Ovary (tissue), 9 donors: ENCODE measurements around the gene TRIM44. TPM values are rescaled to one million over a fixed set of nuclear protein-coding genes. Genes with fewer than 3 reads are reported as not detected.

Experiments used
- DNase-seq, 5 donors: peaks; one replicate each; pipeline ENCODE4 v3.0.0-alpha.2; 2019 to 2020
- H3K27ac ChIP-seq, 2 donors: fragments of 200-600 bp; one replicate each; pipeline versions ENCODE4 v1.5.1 to v1.8.0; 2019 to 2022
- H3K27me3 ChIP-seq: fragments of 200-600 bp; one replicate; pipeline ENCODE4 v1.8.0; 2022
- H3K36me3 ChIP-seq: fragments of 200-600 bp; sonication (generic); one replicate; pipeline ENCODE4 v1.5.1; 2019
- H3K4me1 ChIP-seq: one replicate; pipeline ENCODE4 v1.8.1; 2013; ENCODE audit warnings: mild to moderate bottlenecking, moderate library complexity; ENCODE audit not compliant: insufficient read depth
- H3K4me3 ChIP-seq: fragments of 200-600 bp; sonication (generic); one replicate; pipeline ENCODE4 v1.5.1; 2017
- H3K9me3 ChIP-seq, 2 donors: fragments of 200-600 bp in 1 of 2; sonication (generic) in 1 of 2; one replicate each; pipeline versions ENCODE4 v1.5.1 to v1.8.1; 2013 to 2019; ENCODE audit warnings: mild to moderate bottlenecking in 1 of 2, moderate library complexity in 1 of 2
- CTCF ChIP-seq, 3 donors: fragments of 450-650 bp in 2 of 3; fragments of 200-600 bp in 1 of 3; IDR thresholded peaks; one replicate each; pipeline versions ENCODE4 v1.5.1 to v1.8.0; 2016 to 2022; ENCODE audit warnings: antibody characterized with exemption in 3 of 3, mild to moderate bottlenecking in 1 of 3
- EP300 ChIP-seq: sonication (generic); formaldehyde crosslinking; IDR thresholded peaks from one replicate; pipeline ENCODE4 v1.6.1; 2017; ENCODE audit warnings: antibody characterized with exemption
- POLR2A ChIP-seq: fragments of 450-650 bp; IDR thresholded peaks from one replicate; pipeline ENCODE4 v1.6.1; 2017; ENCODE audit warnings: antibody characterized with exemption, mild to moderate bottlenecking, moderate library complexity
- WGBS, 3 donors: extraction: QIAGEN DNeasy Blood & Tissue Kit in 1 of 3; methylation state at CpG; one replicate each; pipeline versions ENCODE4 v1.1.5 to v1.1.7; 2013 to 2017; 5-methylcytosine and 5-hydroxymethylcytosine counted together
- intact Hi-C, 4 donors: fragments of 100-400 bp; cut with DNase I; formaldehyde crosslinking; loops; one replicate each; pipeline versions ENCODE4 v1.11.0 to v1.15.1; 2022 to 2023
- polyA plus RNA-seq, 2 donors: library from polyadenylated mRNA; stranded (reverse); fragments of 200-250 nt in 1 of 2; fragments of 350-450 nt in 1 of 2; fragmentation: Illumina TruSeq in 1 of 2; extraction: RNeasy Lipid Tissue Mini Kit (QIAGEN cat#74804) in 1 of 2; gene quantifications; one replicate each; pipeline ENCODE4 v1.2.3, GENCODE V29; 2013 to 2014
- total RNA-seq, 7 donors: library from RNA; depleted of rRNA in 2 of 7; stranded (reverse); fragments of >200 nt in 2 of 7; fragmentation: NEBNext Ultra II Directional in 3 of 7; extraction: Animal tissue kit (Norgen Biotek cat#: 25700) in 3 of 7; gene quantifications; one replicate each; pipeline versions ENCODE4 v1.1.0 to v1.2.4, GENCODE V29; 2016 to 2023
- donor health status: DM: no; HTN: no; CAD: no; lungs with moderate emphysema.
- donor health status: DM: no; HTN: no; CAD: no.
- donor health status: Bipolar disorder and iron deficiency.
- donor health status: DM: yes; HTN: yes; CAD: no.
- donor health status: DM: no; HTN: no; CAD: no.
- donor health status: DM: yes; HTN: yes; CAD: no.

Gene TRIM44
- total and polyA plus RNA-seq, 9 donors = 9.9 to 54.6 (median 45.7) TPM

GRCh38 chr11:35676611-35676965 lies 14.0 kb downstream of the TRIM44 start:
- no peak for DNase-seq
- Histone ChIP-seq H3K4me3 (no peak overlapping the region), H3K27me3 (no peaks in the 10 kb centered on the region), H3K27ac (no peak overlapping the region), H3K9me3 (no peaks in the 10 kb centered on the region), H3K4me1 (peaks cover 5% of the 10 kb centered on the region), H3K36me3 (no peaks in the 10 kb centered on the region)
- intact Hi-C loops = no loop called here
- WGBS, 3 donors = 12 to 45% (median 18%) methylated on average over 1 of the region's 1 CpG
- TF ChIP-seq EP300 = no peak
- no peak for TF ChIP-seq POLR2A
- no peak for TF ChIP-seq CTCF (IDR thresholded peaks at IDR 0.05)

GRCh38 chr11:35677904-35678303 lies 15.3 kb downstream of the TRIM44 start:
- H3K9me3 ChIP-seq = no peaks in the 10 kb centered on the region
- H3K4me3 ChIP-seq = no peak overlapping the region
- 91 to 97% (median 96%) methylated on average over 1 of the region's 1 CpG for WGBS, 3 donors
- no peak for DNase-seq
- intact Hi-C loops = no loop called here
- H3K27ac ChIP-seq = no peak overlapping the region
- H3K4me1 ChIP-seq = peaks cover 7% of the 10 kb centered on the region
- TF ChIP-seq EP300 = no peak
- TF ChIP-seq POLR2A = no peak
- no peak for TF ChIP-seq CTCF (IDR thresholded peaks at IDR 0.05)
- no peaks in the 10 kb centered on the region for H3K36me3 ChIP-seq
- H3K27me3 ChIP-seq = no peaks in the 10 kb centered on the region

GRCh38 chr11:35678471-35678870 lies 15.9 kb downstream of the TRIM44 start:
- intact Hi-C loops = no loop called here
- WGBS, 3 donors = 94 to 96% (median 95%) methylated on average over 4 of the region's 4 CpGs
- no peaks in the 10 kb centered on the region for H3K36me3 ChIP-seq
- H3K4me3 ChIP-seq = no peak overlapping the region
- TF ChIP-seq POLR2A = no peak
- no peak for TF ChIP-seq EP300
- TF ChIP-seq CTCF (IDR thresholded peaks at IDR 0.05) = no peak
- no peaks in the 10 kb centered on the region for H3K27me3 ChIP-seq
- H3K4me1 ChIP-seq = peaks cover 8% of the 10 kb centered on the region
- no peak for DNase-seq
- H3K27ac ChIP-seq = no peak overlapping the region
- H3K9me3 ChIP-seq = no peaks in the 10 kb centered on the region

- no peak overlapping the region for H3K27ac ChIP-seq
- WGBS, 3 donors = 93 to 99% (median 96%) methylated on average over 1 of the region's 1 CpG
- peaks cover 8% of the 10 kb centered on the region for H3K4me1 ChIP-seq
- TF ChIP-seq EP300 = no peak
- no peak for TF ChIP-seq CTCF (IDR thresholded peaks at IDR 0.05)
- no peak for TF ChIP-seq POLR2A
- H3K9me3 ChIP-seq = no peaks in the 10 kb centered on the region
- H3K27me3 ChIP-seq = no peaks in the 10 kb centered on the region
- H3K36me3 ChIP-seq = no peaks in the 10 kb centered on the region
- no peak for DNase-seq
- H3K4me3 ChIP-seq = no peak overlapping the region
- intact Hi-C loops = no loop called here
Observed at GRCh38 chr11:35678975-35679374, 16.4 kb downstream of the TRIM44 start.

GRCh38 chr11:35680506-35680905 lies 17.9 kb downstream of the TRIM44 start:
- DNase-seq = no peak
- Histone ChIP-seq H3K36me3 (no peaks in the 10 kb centered on the region), H3K9me3 (no peaks in the 10 kb centered on the region), H3K4me3 (no peak overlapping the region), H3K27ac (no peak overlapping the region), H3K4me1 (peaks cover 8% of the 10 kb centered on the region), H3K27me3 (no peaks in the 10 kb centered on the region)
- no peak for TF ChIP-seq EP300
- no peak for TF ChIP-seq POLR2A
- TF ChIP-seq CTCF (IDR thresholded peaks at IDR 0.05) = no peak
- intact Hi-C loops = no loop called here
- 91 to 98% (median 97%) methylated on average over 1 of the region's 1 CpG for WGBS, 3 donors
